ENCODE results near the gene STAG1. TPM values are rescaled to one million over a fixed set of nuclear protein-coding genes. Genes with fewer than 3 reads are reported as not detected.

The STAG1 gene
- total and polyA plus RNA-seq, 2 donors (not counting 1 experiment from before 2014, with no cell fraction given), result 23.2 to 38.6 TPM

- H3K9me3 ChIP-seq (ENCODE audit: control insufficient read depth, insufficient read depth, low read depth, low read length), result no peaks in the 10 kb centered on the region
- H3K4me1 ChIP-seq (ENCODE audit: control insufficient read depth, extremely low read depth, insufficient read depth, low read length), result no peaks in the 10 kb centered on the region
- DNase-seq (ENCODE audit: low read depth in 2 of 2), result no peak
- H3K4me3 ChIP-seq (replicated peaks in 1 of 4; ENCODE audit: control extremely low read depth in 1 of 4, insufficient read depth in 1 of 4, low read depth in 3 of 4, low read length in 4 of 4), result no peak overlapping the region
- no peaks in the 10 kb centered on the region for H3K79me2 ChIP-seq (ENCODE audit: control insufficient read depth, insufficient read depth, low read length)
- no peaks in the 10 kb centered on the region for H4K20me1 ChIP-seq (ENCODE audit: control insufficient read depth, extremely low read depth, insufficient read depth, low read length)
- H3K9ac ChIP-seq (ENCODE audit: insufficient read depth, low read length), result no peak overlapping the region
- no peak overlapping the region for H3K4me2 ChIP-seq (ENCODE audit: extremely low read depth, insufficient read depth, low read length)
- H3K27ac ChIP-seq (ENCODE audit: insufficient read depth, low read length), result no peak overlapping the region
- TF ChIP-seq CTCF (conservative IDR thresholded peaks at IDR 0.05 in 1 of 2, IDR thresholded peaks at IDR 0.05 in 1 of 2; ENCODE audit: low read depth in 1 of 2, low read length in 2 of 2) (no peak), EZH2 (IDR thresholded peaks at IDR 0.05; ENCODE audit: low read length, missing control alignments) (no peak)
- H3K36me3 ChIP-seq (ENCODE audit: control insufficient read depth, insufficient read depth, low read length), result no peaks in the 10 kb centered on the region
- no peak overlapping the region for H2AFZ ChIP-seq (ENCODE audit: low read length)
- H3K27me3 ChIP-seq (ENCODE audit: control insufficient read depth, insufficient read depth, low read length), result no peaks in the 10 kb centered on the region
Observed at GRCh38 chr3:136387031-136387430, 365.1 kb downstream of the STAG1 start.

- Histone ChIP-seq H3K79me2 (ENCODE audit: control insufficient read depth, insufficient read depth, low read length) (no peaks in the 10 kb centered on the region), H3K9me3 (ENCODE audit: control insufficient read depth, insufficient read depth, low read depth, low read length) (no peaks in the 10 kb centered on the region), H3K4me1 (ENCODE audit: control insufficient read depth, extremely low read depth, insufficient read depth, low read length) (no peaks in the 10 kb centered on the region), H3K9ac (ENCODE audit: insufficient read depth, low read length) (no peak overlapping the region), H3K36me3 (ENCODE audit: control insufficient read depth, insufficient read depth, low read length) (no peaks in the 10 kb centered on the region), H3K4me2 (ENCODE audit: extremely low read depth, insufficient read depth, low read length) (no peak overlapping the region), H3K27ac (ENCODE audit: insufficient read depth, low read length) (no peak overlapping the region), H3K27me3 (ENCODE audit: control insufficient read depth, insufficient read depth, low read length) (no peaks in the 10 kb centered on the region), H3K4me3 (replicated peaks in 1 of 4; ENCODE audit: control extremely low read depth in 1 of 4, insufficient read depth in 1 of 4, low read depth in 3 of 4, low read length in 4 of 4) (no peak overlapping the region), H2AFZ (ENCODE audit: low read length) (no peak overlapping the region), H4K20me1 (ENCODE audit: control insufficient read depth, extremely low read depth, insufficient read depth, low read length) (no peaks in the 10 kb centered on the region)
- no peak for DNase-seq (ENCODE audit: low read depth in 2 of 2)
- TF ChIP-seq CTCF (conservative IDR thresholded peaks at IDR 0.05 in 1 of 2, IDR thresholded peaks at IDR 0.05 in 1 of 2; ENCODE audit: low read depth in 1 of 2, low read length in 2 of 2), result no peak
- TF ChIP-seq EZH2 (IDR thresholded peaks at IDR 0.05; ENCODE audit: low read length, missing control alignments), result no peak
Observed at GRCh38 chr3:136385457-136385856, 366.7 kb downstream of the STAG1 start.

- no peaks in the 10 kb centered on the region for H3K36me3 ChIP-seq (ENCODE audit: control insufficient read depth, insufficient read depth, low read length)
- H3K4me3 ChIP-seq (replicated peaks in 1 of 4; ENCODE audit: control extremely low read depth in 1 of 4, insufficient read depth in 1 of 4, low read depth in 3 of 4, low read length in 4 of 4), result no peak overlapping the region
- H3K27me3 ChIP-seq (ENCODE audit: control insufficient read depth, insufficient read depth, low read length), result no peaks in the 10 kb centered on the region
- no peaks in the 10 kb centered on the region for H3K4me1 ChIP-seq (ENCODE audit: control insufficient read depth, extremely low read depth, insufficient read depth, low read length)
- no peaks in the 10 kb centered on the region for H4K20me1 ChIP-seq (ENCODE audit: control insufficient read depth, extremely low read depth, insufficient read depth, low read length)
- no peaks in the 10 kb centered on the region for H3K9me3 ChIP-seq (ENCODE audit: control insufficient read depth, insufficient read depth, low read depth, low read length)
- no peak overlapping the region for H3K4me2 ChIP-seq (ENCODE audit: extremely low read depth, insufficient read depth, low read length)
- H3K27ac ChIP-seq (ENCODE audit: insufficient read depth, low read length), result no peak overlapping the region
- H3K9ac ChIP-seq (ENCODE audit: insufficient read depth, low read length), result no peak overlapping the region
- TF ChIP-seq EZH2 (IDR thresholded peaks at IDR 0.05; ENCODE audit: low read length, missing control alignments) (no peak), CTCF (conservative IDR thresholded peaks at IDR 0.05 in 1 of 2, IDR thresholded peaks at IDR 0.05 in 1 of 2; ENCODE audit: low read depth in 1 of 2, low read length in 2 of 2) (no peak)
- H3K79me2 ChIP-seq (ENCODE audit: control insufficient read depth, insufficient read depth, low read length), result no peaks in the 10 kb centered on the region
- DNase-seq (ENCODE audit: low read depth in 2 of 2), result no peak
- no peak overlapping the region for H2AFZ ChIP-seq (ENCODE audit: low read length)
Observed at GRCh38 chr3:136381051-136381450, 371.1 kb downstream of the STAG1 start.

All from fibroblast of lung (primary cell).